ENCODE measurements around the gene TGM1.
"Not testable (repeated sequence)": the region's sequence is repeated elsewhere in the genome, so short reads cannot be mapped to it uniquely, and the experiment has no call there.

GRCh38 chr14:24245350-24245749 lies 17.6 kb downstream of the TGM1 start:
- not testable (repeated sequence) for TF ChIP-seq CTCF (IDR thresholded peaks at IDR 0.05; ENCODE audit: low read depth, low read length); POLR2A (IDR thresholded peaks at IDR 0.05; ENCODE audit: extremely low read depth, insufficient read length); MAX (IDR thresholded peaks at IDR 0.05; ENCODE audit: low read depth, low read length); MYC (IDR thresholded peaks at IDR 0.05; ENCODE audit: low read depth, low read length)
